Lower lobe of right lung (tissue), 2 donors: ENCODE data around the gene EHMT1. TPM values are rescaled to one million over a fixed set of nuclear protein-coding genes. Genes with fewer than 3 reads are reported as not detected.

ENCODE experiments used
- ATAC-seq, 2 donors: fragments of 200-7000 bp; cut with Tn5 transposase; one replicate each; pipeline ENCODE4 v1.9.1; 2020 to 2022; ENCODE audit warnings: mild to moderate bottlenecking in 2 of 2, moderate library complexity in 2 of 2
- DNase-seq: peaks from one replicate; pipeline ENCODE4 v3.0.0-alpha.2; 2020
- H3K27ac ChIP-seq: fragments of 200-600 bp; one replicate; pipeline ENCODE4 v1.8.0; 2022
- H3K27me3 ChIP-seq: fragments of 200-600 bp; one replicate; pipeline ENCODE4 v1.8.0; 2022; ENCODE audit warnings: low read depth
- H3K36me3 ChIP-seq: fragments of 200-600 bp; one replicate; pipeline ENCODE4 v1.8.0; 2022; ENCODE audit warnings: mild to moderate bottlenecking
- H3K4me1 ChIP-seq: fragments of 200-600 bp; one replicate; pipeline ENCODE4 v1.8.0; 2022
- H3K4me3 ChIP-seq: fragments of 200-600 bp; one replicate; pipeline ENCODE4 v1.8.0; 2022; ENCODE audit warnings: mild to moderate bottlenecking
- H3K9me3 ChIP-seq: fragments of 200-600 bp; one replicate; pipeline ENCODE4 v1.8.0; 2022
- CTCF ChIP-seq: fragments of 200-600 bp; IDR thresholded peaks from one replicate; pipeline ENCODE4 v1.8.0; 2022; ENCODE audit warnings: antibody characterized with exemption, mild to moderate bottlenecking
- intact Hi-C: fragments of 100-400 bp; cut with DNase I; formaldehyde crosslinking; loops from one replicate; pipeline ENCODE4 v1.11.0; 2022
- total RNA-seq: library from RNA; stranded (reverse); fragmentation: NEBNext Ultra II Directional; extraction: Animal tissue kit (Norgen Biotek cat#: 25700); gene quantifications from one replicate; pipeline ENCODE4 v1.2.1, GENCODE V29; 2021
- donor health status: DM: no; HTN: yes; CAD: no; lungs with severe emphysema.

The EHMT1 gene
- total RNA-seq, 1 donor from 2014 or later = 73.5 TPM

- no peak overlapping the region for H3K4me3 ChIP-seq
- no peaks in the 10 kb centered on the region for H3K9me3 ChIP-seq
- no peaks in the 10 kb centered on the region for H3K27me3 ChIP-seq
- no peak for TF ChIP-seq CTCF
- intact Hi-C loops = no loop called here
- peaks cover 74% of the 10 kb centered on the region for H3K36me3 ChIP-seq
- DNase-seq (no peak), ATAC-seq (no peak)
- no peaks in the 10 kb centered on the region for H3K4me1 ChIP-seq
- H3K27ac ChIP-seq = no peak overlapping the region
Observed at GRCh38 chr9:137802021-137802420, 183.2 kb downstream of the EHMT1 start.

GRCh38 chr9:137802521-137803243 lies 183.9 kb downstream of the EHMT1 start:
- no peak overlapping the region for H3K27ac ChIP-seq
- peaks cover 71% of the 10 kb centered on the region for H3K36me3 ChIP-seq
- H3K27me3 ChIP-seq = no peaks in the 10 kb centered on the region
- no peak for TF ChIP-seq CTCF
- H3K4me3 ChIP-seq = no peak overlapping the region
- H3K4me1 ChIP-seq = no peaks in the 10 kb centered on the region
- no peak for ATAC-seq
- H3K9me3 ChIP-seq = no peaks in the 10 kb centered on the region
- intact Hi-C loops = no loop called here
- DNase-seq = no peak

DNA sequence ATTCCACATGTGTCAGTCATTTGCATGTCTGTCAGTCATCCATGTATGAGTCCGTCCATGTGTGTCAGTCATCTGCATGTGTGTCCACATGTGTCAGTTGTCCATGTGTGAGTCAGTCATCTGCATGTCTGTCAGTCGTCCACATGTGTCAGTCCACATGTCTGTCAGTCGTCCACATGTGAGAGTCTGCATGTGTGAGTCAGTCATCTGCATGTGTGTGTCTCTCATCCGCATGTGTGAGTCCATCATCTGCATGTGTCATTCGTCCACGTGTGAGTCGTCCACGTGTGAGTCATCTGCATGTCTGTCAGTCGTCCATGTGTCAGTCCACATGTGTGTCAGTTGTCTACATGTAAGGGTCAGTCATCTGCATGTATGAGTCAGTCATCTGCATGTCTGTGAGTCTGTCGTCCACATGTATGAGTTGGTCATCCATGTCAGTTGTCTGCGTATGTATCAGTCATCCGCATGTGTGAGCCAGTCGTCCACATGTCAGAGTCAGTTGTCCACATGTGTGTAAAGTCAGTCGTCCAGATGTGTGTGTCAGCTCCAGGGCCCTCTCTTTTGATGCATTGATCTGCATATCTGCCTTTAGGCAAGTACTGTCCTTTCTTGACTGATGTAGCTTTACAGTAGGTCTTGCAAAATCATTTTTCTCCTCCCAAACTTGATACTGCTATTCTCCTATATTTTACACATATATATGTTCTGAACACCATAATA lies 186.3 kb downstream of the EHMT1 start:
- ATAC-seq (no peak), DNase-seq (no peak)
- H3K36me3 ChIP-seq = peaks cover 61% of the 10 kb centered on the region
- H3K27me3 ChIP-seq = no peaks in the 10 kb centered on the region
- no peak for TF ChIP-seq CTCF
- no peaks in the 10 kb centered on the region for H3K9me3 ChIP-seq
- H3K4me3 ChIP-seq = no peak overlapping the region
- H3K4me1 ChIP-seq = no peaks in the 10 kb centered on the region
- H3K27ac ChIP-seq = no peak overlapping the region
- intact Hi-C loops = no loop called here

- H3K36me3 ChIP-seq = peaks cover 59% of the 10 kb centered on the region
- intact Hi-C loops = no loop called here
- no peak for ATAC-seq
Observed at GRCh38 chr9:137807721-137808703, 189.2 kb downstream of the EHMT1 start.

More at GRCh38 chr9:137807721-137808703, 189.2 kb downstream of the EHMT1 start:
- Histone ChIP-seq H3K4me3 (no peak overlapping the region), H3K9me3 (no peaks in the 10 kb centered on the region), H3K27ac (no peak overlapping the region), H3K27me3 (no peaks in the 10 kb centered on the region), H3K4me1 (no peaks in the 10 kb centered on the region)
- TF ChIP-seq CTCF = no peak
- DNase-seq = no peak
